Fibroblast of lung (primary cell): ENCODE data around the gene SRD5A3.

Source experiments
- CTCF ChIP-seq, 2 donors: IDR thresholded peaks in 1 of 2; conservative IDR thresholded peaks in 1 of 2; 1 replicate in 1 of 2; 2 replicates in 1 of 2; pipeline ENCODE4 v1.5.1; 2011 to 2012; ENCODE audit warnings: low read length in 2 of 2, control low read depth in 1 of 2, inconsistent platforms in 1 of 2, low read depth in 1 of 2, mild to moderate bottlenecking in 1 of 2
- EZH2 ChIP-seq: IDR thresholded peaks from 2 replicates; pipeline ENCODE4 v1.5.1; 2012; ENCODE audit warnings: low read length, control low read depth, mild to moderate bottlenecking; ENCODE audit errors: missing control alignments

- TF ChIP-seq CTCF (conservative IDR thresholded peaks at IDR 0.05 in 1 of 2, IDR thresholded peaks at IDR 0.05 in 1 of 2; ENCODE audit: low read depth in 1 of 2, low read length in 2 of 2) (no peak), EZH2 (no peak)
These were observed 32.8 kb downstream of the SRD5A3 start for GRCh38 chr4:55378617-55379467.
